Measurements from ENCODE around the gene MMP24OS. TPM values are rescaled to one million over a fixed set of nuclear protein-coding genes. Genes with fewer than 3 reads are reported as not detected.

MMP24OS gene
- total and polyA plus RNA-seq, 2 donors (not counting 3 experiments of a cell fraction or from before 2014, with no cell fraction given), result 35.1 to 55.6 TPM

- ChIA-PET POLR2A (no interaction called here), CTCF (interaction anchor here (2.1 to 4.9 kb wide), 2 partner anchors 10 to 11 kb away, joined by 9 to 24 read pairs; no protein-coding TSS in a partner anchor)
- Histone ChIP-seq H3K36me3 (ENCODE audit: control insufficient read depth in 2 of 2, extremely low read depth in 1 of 2, insufficient read depth in 2 of 2, low read length in 2 of 2) (no peaks in the 10 kb centered on the region), H3K27me3 (ENCODE audit: control insufficient read depth in 2 of 2, insufficient read depth in 2 of 2, low read length in 2 of 2) (peaks cover 0 to 2% of the 10 kb centered on the region in 2 experiments), H3K4me2 (ENCODE audit: insufficient read depth, low read length) (no peak overlapping the region), H3K4me1 (ENCODE audit: control insufficient read depth, extremely low read depth, insufficient read depth, low read length) (peaks cover 5% of the 10 kb centered on the region), H4K20me1 (replicated peaks; ENCODE audit: control insufficient read depth, extremely low read depth, insufficient read depth, low read length) (no peaks in the 10 kb centered on the region), H3K9me3 (replicated peaks; ENCODE audit: control insufficient read depth, insufficient read depth, low read length) (no peaks in the 10 kb centered on the region), H3K27ac (ENCODE audit: insufficient read depth, low read depth, low read length) (no peak overlapping the region), H3K9me1 (replicated peaks; ENCODE audit: control insufficient read depth, extremely low read depth, insufficient read depth, low read length) (no peaks in the 10 kb centered on the region), H3K4me3 (replicated peaks in 1 of 3; ENCODE audit: insufficient read depth in 1 of 3, low read depth in 1 of 3, low read length in 3 of 3) (no peak overlapping the region), H3K9ac (replicated peaks; ENCODE audit: extremely low read depth, insufficient read depth, low read length) (no peak overlapping the region), H2AFZ (ENCODE audit: low read depth, low read length) (no peak overlapping the region), H3K79me2 (ENCODE audit: control insufficient read depth, insufficient read depth, low read length) (no peaks in the 10 kb centered on the region)
- DNase-seq (ENCODE audit: low read depth, low spot score), result no peak
- no TSS peak for BruUV-seq (replicated peaks)
- TF ChIP-seq GATA2 (IDR thresholded peaks at IDR 0.05; ENCODE audit: insufficient read depth, insufficient read length, low read depth, low read length), result no peak
- TF ChIP-seq JUN (IDR thresholded peaks at IDR 0.05; ENCODE audit: borderline replicate concordance, insufficient read depth, insufficient read length, low read depth), result no peak
- TF ChIP-seq POLR2AphosphoS5 (IDR thresholded peaks at IDR 0.05; ENCODE audit: insufficient read depth, low read depth, low read length), result no peak
- TF ChIP-seq, protein P1, sequence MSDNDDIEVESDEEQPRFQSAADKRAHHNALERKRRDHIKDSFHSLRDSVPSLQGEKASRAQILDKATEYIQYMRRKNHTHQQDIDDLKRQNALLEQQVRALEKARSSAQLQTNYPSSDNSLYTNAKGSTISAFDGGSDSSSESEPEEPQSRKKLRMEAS (IDR thresholded peaks at IDR 0.05; ENCODE audit: insufficient read depth, insufficient read length), result no peak
- TF ChIP-seq MYC (IDR thresholded peaks at IDR 0.05; ENCODE audit: low read depth, low read length), result no peak
- TF ChIP-seq FOS (IDR thresholded peaks at IDR 0.05; ENCODE audit: borderline replicate concordance, insufficient read depth, low read length), result no peak
- TF ChIP-seq EZH2 (IDR thresholded peaks at IDR 0.05; ENCODE audit: borderline replicate concordance, low read depth, low read length, severe bottlenecking), result no peak
- TF ChIP-seq POLR2A (IDR thresholded peaks at IDR 0.05; ENCODE audit: low read depth, low read length), result no peak
- TF ChIP-seq, protein P2, sequence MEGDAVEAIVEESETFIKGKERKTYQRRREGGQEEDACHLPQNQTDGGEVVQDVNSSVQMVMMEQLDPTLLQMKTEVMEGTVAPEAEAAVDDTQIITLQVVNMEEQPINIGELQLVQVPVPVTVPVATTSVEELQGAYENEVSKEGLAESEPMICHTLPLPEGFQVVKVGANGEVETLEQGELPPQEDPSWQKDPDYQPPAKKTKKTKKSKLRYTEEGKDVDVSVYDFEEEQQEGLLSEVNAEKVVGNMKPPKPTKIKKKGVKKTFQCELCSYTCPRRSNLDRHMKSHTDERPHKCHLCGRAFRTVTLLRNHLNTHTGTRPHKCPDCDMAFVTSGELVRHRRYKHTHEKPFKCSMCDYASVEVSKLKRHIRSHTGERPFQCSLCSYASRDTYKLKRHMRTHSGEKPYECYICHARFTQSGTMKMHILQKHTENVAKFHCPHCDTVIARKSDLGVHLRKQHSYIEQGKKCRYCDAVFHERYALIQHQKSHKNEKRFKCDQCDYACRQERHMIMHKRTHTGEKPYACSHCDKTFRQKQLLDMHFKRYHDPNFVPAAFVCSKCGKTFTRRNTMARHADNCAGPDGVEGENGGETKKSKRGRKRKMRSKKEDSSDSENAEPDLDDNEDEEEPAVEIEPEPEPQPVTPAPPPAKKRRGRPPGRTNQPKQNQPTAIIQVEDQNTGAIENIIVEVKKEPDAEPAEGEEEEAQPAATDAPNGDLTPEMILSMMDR (IDR thresholded peaks at IDR 0.05; ENCODE audit: extremely low read depth in 1 of 2, insufficient read depth in 1 of 2, low read depth in 1 of 2, low read length in 2 of 2), result no peak
- peak; percentile 4 for FAIRE-seq
- dilution Hi-C loops (cut with MboI; ENCODE audit: extremely low pct_ligation_motif_present, low sequenced_read_pairs), result no loop called here
- intact Hi-C loops (cut with micrococcal nuclease), result no loop called here
Observed at GRCh38 chr20:35292504-35293285, 14.8 kb upstream of the MMP24OS start.
